ENCODE data around the gene TJAP1.
"Not testable (repeated sequence)": the region's sequence is repeated elsewhere in the genome, so short reads cannot be mapped to it uniquely, and the experiment has no call there.

The TJAP1 gene

GRCh38 chr6:43459535-43459934, 17.8 kb upstream of the TJAP1 start:
- Mint-ChIP-seq H3K4me1 (ENCODE audit: low read depth) (peaks cover 12% of the 10 kb centered on the region), H3K4me3 (no peak overlapping the region), H3K9me3 (no peaks in the 10 kb centered on the region), H3K27me3 (peaks cover 63% of the 10 kb centered on the region), H3K27ac (no peak overlapping the region), H3K36me3 (ENCODE audit: low read depth) (no peaks in the 10 kb centered on the region)
- intact Hi-C loops (cut with micrococcal nuclease), result no loop called here

GRCh38 chr6:43460032-43460431, 17.3 kb upstream of the TJAP1 start:
- Mint-ChIP-seq H3K27ac (no peak overlapping the region), H3K4me1 (ENCODE audit: low read depth) (peaks cover 8% of the 10 kb centered on the region), H3K9me3 (no peaks in the 10 kb centered on the region), H3K27me3 (peaks cover 58% of the 10 kb centered on the region), H3K4me3 (no peak overlapping the region), H3K36me3 (ENCODE audit: low read depth) (no peaks in the 10 kb centered on the region)
- intact Hi-C loops (cut with micrococcal nuclease), result no loop called here

DNA sequence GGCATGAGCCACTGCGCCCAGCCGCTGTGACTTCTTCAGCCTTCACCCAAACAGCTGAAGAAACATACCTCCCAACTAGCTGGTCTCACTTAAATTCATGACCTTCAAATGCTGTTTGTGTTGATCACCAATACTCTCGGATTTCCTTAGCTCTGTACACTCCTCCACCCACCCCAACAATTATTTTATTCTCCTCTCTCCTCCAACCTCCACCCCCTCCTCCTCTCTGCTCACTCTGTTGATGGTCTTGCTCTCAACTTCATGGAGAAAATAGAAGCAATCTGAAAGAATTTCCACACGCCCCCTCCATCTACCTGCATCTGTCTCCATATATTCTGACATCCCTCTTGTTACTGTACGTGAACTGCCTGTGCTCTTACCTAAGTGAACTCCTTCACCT, 15.4 kb upstream of the TJAP1 start:
- no peaks in the 10 kb centered on the region for H3K4me1 Mint-ChIP-seq (ENCODE audit: low read depth)
- H3K27me3 Mint-ChIP-seq, result peaks cover 44% of the 10 kb centered on the region
- H3K4me3 Mint-ChIP-seq, result no peak overlapping the region
- no peaks in the 10 kb centered on the region for H3K9me3 Mint-ChIP-seq
- intact Hi-C loops (cut with micrococcal nuclease), result no loop called here
- H3K27ac Mint-ChIP-seq, result no peak overlapping the region
- H3K36me3 Mint-ChIP-seq (ENCODE audit: low read depth), result no peaks in the 10 kb centered on the region

DNA sequence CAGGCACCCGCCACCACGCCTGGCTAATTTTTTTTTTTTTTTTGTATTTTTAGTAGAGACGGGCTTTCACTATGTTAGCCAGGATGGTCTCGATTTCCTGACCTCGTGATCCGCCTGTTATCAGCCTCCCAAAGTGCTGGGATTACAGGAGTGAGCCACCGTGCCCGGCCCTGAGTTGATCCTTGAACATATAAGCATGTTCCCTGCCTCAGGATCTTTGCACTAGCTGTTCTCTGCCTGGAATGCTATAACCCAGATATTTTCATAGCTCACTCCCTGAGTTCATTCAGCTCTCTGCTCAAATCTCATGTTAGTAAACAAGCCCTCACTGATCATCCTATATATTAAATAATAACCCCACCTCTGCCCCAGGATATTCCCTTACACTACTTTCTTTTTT, 13.0 kb upstream of the TJAP1 start:
- Mint-ChIP-seq H3K27ac (no peak overlapping the region), H3K4me1 (ENCODE audit: low read depth) (no peaks in the 10 kb centered on the region), H3K4me3 (no peak overlapping the region), H3K36me3 (ENCODE audit: low read depth) (no peaks in the 10 kb centered on the region), H3K9me3 (no peaks in the 10 kb centered on the region), H3K27me3 (peaks cover 42% of the 10 kb centered on the region)
- intact Hi-C loops (cut with micrococcal nuclease), result no loop called here

DNA sequence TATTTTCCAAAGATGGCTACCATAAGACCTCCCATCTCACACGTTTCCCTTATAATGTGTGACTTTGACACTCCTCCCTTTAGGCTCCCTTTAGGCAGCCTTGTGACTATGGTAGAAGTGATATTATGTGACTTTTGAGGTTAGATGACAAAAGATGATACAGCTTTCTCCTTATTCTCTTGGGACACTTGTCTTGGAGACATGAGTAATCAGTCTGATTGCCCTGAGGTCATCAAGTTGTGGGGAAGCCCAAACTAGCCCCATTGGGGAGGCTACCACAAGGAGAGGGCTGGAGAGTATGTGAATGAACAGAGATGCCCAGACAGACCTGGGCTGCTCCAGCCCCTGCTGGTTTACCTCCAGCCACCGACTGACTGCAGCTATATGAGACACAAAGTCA, 11.4 kb upstream of the TJAP1 start:
- H3K27me3 Mint-ChIP-seq, result peaks cover 43% of the 10 kb centered on the region
- no peak overlapping the region for H3K4me3 Mint-ChIP-seq
- H3K9me3 Mint-ChIP-seq, result no peaks in the 10 kb centered on the region
- H3K27ac Mint-ChIP-seq, result no peak overlapping the region
- intact Hi-C loops (cut with micrococcal nuclease), result no loop called here
- no peaks in the 10 kb centered on the region for H3K36me3 Mint-ChIP-seq (ENCODE audit: low read depth)
- no peaks in the 10 kb centered on the region for H3K4me1 Mint-ChIP-seq (ENCODE audit: low read depth)

DNA sequence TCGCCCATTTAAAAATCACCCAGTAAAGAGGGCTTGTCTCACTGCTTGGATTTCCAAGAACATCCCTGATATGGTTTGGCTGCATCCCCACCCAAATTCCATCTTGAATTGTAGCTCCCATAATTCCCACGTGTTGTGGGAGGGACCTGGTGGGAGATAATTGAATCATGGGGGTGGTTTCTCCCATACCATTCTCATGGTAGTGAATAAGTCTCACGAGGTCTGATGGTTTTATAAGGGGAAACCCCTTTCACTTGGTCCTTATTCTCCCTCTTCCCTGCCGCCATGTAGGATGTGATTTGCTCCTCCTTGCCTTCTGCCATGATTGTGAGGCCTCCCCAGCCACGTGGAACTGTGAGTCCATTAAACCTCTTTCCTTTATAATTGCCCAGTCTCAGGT, 10.1 kb upstream of the TJAP1 start:
- H3K27ac Mint-ChIP-seq; H3K9me3 Mint-ChIP-seq; intact Hi-C loops (cut with micrococcal nuclease); H3K36me3 Mint-ChIP-seq (ENCODE audit: low read depth); H3K4me1 Mint-ChIP-seq (ENCODE audit: low read depth); H3K4me3 Mint-ChIP-seq: not testable (repeated sequence)
- peaks cover 38% of the 10 kb centered on the region for H3K27me3 Mint-ChIP-seq

DNA sequence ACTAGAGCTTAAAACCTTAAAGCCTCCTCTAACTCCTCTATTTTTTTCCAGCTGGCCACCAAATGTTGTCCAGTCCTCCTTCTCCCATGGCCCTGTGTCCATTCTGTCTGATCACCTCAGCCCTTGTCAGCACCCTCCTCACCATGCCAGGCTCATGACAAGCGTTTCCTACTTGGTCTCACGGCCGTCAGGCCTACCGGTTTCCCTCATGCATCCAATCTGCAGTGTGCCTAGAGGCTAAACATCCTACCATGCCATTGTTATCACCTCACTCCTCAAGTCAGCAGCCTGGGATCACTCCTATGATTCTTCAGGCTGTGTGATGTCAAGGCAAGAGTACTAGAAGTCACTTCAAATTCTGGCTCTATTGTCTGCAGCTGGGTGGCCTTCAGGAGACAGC, 9.6 kb upstream of the TJAP1 start:
- intact Hi-C loops (cut with micrococcal nuclease), result no loop called here
- Mint-ChIP-seq H3K9me3 (no peaks in the 10 kb centered on the region), H3K36me3 (ENCODE audit: low read depth) (no peaks in the 10 kb centered on the region), H3K4me3 (no peak overlapping the region), H3K27me3 (peaks cover 33% of the 10 kb centered on the region), H3K4me1 (ENCODE audit: low read depth) (no peaks in the 10 kb centered on the region), H3K27ac (no peak overlapping the region)

GRCh38 chr6:43468240-43468639, 9.1 kb upstream of the TJAP1 start:
- Mint-ChIP-seq H3K27me3 (peaks cover 29% of the 10 kb centered on the region), H3K9me3 (no peaks in the 10 kb centered on the region), H3K4me1 (ENCODE audit: low read depth) (no peaks in the 10 kb centered on the region), H3K4me3 (no peak overlapping the region), H3K27ac (no peak overlapping the region), H3K36me3 (ENCODE audit: low read depth) (no peaks in the 10 kb centered on the region)
- intact Hi-C loops (cut with micrococcal nuclease), result no loop called here

- H3K4me3 Mint-ChIP-seq, result no peak overlapping the region
- H3K27me3 Mint-ChIP-seq, result peaks cover 24% of the 10 kb centered on the region
- no peaks in the 10 kb centered on the region for H3K9me3 Mint-ChIP-seq
- no peak overlapping the region for H3K27ac Mint-ChIP-seq
- no peaks in the 10 kb centered on the region for H3K4me1 Mint-ChIP-seq (ENCODE audit: low read depth)
- intact Hi-C loops (cut with micrococcal nuclease), result no loop called here
- H3K36me3 Mint-ChIP-seq (ENCODE audit: low read depth), result no peaks in the 10 kb centered on the region
These were observed 8.4 kb upstream of the TJAP1 start for GRCh38 chr6:43468748-43469681.

- Mint-ChIP-seq H3K36me3 (ENCODE audit: low read depth) (no peaks in the 10 kb centered on the region), H3K27ac (no peak overlapping the region)
- intact Hi-C loops (cut with micrococcal nuclease), result no loop called here
These were observed 7.4 kb upstream of the TJAP1 start for GRCh38 chr6:43469947-43470346.

DNA sequence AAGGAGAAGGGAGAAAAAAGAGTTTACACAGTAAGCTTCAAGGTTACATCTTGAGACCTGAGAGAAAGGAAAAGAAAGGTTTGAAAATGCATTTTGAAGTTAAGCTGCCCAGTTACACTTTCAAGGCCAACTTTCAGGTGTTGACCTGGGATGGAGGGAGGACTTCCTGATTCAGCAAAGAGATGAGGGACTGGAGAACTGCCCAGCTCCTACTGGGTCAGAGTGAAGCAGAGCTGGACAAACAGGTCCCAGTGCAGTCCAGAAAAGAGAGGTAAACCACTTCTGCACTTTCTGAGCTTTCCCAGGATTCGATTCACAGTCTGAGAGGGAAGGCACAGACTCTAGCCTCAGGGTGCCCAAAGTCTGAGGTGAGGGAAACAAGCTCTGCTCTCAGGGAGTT, 6.0 kb upstream of the TJAP1 start:
- H3K9me3 Mint-ChIP-seq, result no peaks in the 10 kb centered on the region
- no peak overlapping the region for H3K4me3 Mint-ChIP-seq
- H3K27me3 Mint-ChIP-seq, result peaks cover 20% of the 10 kb centered on the region
- intact Hi-C loops (cut with micrococcal nuclease), result no loop called here
- no peak overlapping the region for H3K27ac Mint-ChIP-seq
- no peaks in the 10 kb centered on the region for H3K4me1 Mint-ChIP-seq (ENCODE audit: low read depth)
- no peaks in the 10 kb centered on the region for H3K36me3 Mint-ChIP-seq (ENCODE audit: low read depth)

More at GRCh38 chr6:43469947-43470346, 7.4 kb upstream of the TJAP1 start:
- no peaks in the 10 kb centered on the region for H3K9me3 Mint-ChIP-seq
- H3K4me3 Mint-ChIP-seq, result no peak overlapping the region
- peaks cover 20% of the 10 kb centered on the region for H3K27me3 Mint-ChIP-seq
- no peaks in the 10 kb centered on the region for H3K4me1 Mint-ChIP-seq (ENCODE audit: low read depth)

DNA sequence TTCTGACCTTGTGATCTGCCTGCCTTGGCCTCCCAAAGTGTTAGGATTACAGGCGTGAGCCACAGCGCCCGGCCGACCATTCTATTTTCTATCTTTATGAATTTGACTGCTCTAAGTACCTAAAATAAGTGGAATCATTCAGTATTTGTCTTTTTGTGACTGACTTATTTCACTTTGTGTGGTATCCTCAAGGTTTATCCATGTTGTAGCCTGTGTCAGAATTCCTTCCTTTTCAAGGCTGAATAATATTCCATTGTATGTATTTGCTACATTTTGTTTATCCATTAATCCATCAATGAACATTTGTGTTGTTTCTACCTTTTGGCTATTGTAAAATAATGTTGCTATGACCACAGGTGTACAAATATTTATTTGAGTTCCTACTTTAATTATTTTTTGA, 4.9 kb upstream of the TJAP1 start:
- intact Hi-C loops (cut with micrococcal nuclease), result no loop called here
- peaks cover 17% of the 10 kb centered on the region for H3K27me3 Mint-ChIP-seq
- H3K27ac Mint-ChIP-seq, result no peak overlapping the region
- peaks cover 4% of the 10 kb centered on the region for H3K36me3 Mint-ChIP-seq (ENCODE audit: low read depth)
- no peaks in the 10 kb centered on the region for H3K9me3 Mint-ChIP-seq
- no peak overlapping the region for H3K4me3 Mint-ChIP-seq
- peaks cover 9% of the 10 kb centered on the region for H3K4me1 Mint-ChIP-seq (ENCODE audit: low read depth)

DNA sequence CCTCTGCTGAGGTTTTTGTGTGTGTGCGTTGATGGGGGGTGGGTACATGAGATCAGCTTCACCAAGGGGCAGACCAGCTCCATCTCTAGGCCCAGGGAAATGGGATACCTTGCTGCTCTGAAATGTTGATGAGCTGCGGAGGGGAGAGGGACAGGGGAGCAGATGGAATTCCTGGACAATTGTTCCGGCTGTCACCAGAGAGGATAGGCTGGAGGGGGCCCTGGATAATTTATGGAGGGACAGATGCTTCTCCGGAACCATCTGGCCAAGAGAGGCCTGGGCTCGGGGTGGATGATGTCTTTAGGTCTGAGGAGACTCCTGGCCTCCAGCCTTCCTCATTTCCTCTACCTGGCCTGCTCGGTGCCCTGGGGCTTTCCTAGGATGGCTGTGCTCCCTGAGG, 1.9 kb upstream of the TJAP1 start:
- Mint-ChIP-seq H3K27me3 (peaks cover 7% of the 10 kb centered on the region), H3K27ac (no peak overlapping the region), H3K4me3 (no peak overlapping the region), H3K4me1 (ENCODE audit: low read depth) (peaks cover 30% of the 10 kb centered on the region), H3K9me3 (no peaks in the 10 kb centered on the region), H3K36me3 (ENCODE audit: low read depth) (peaks cover 8% of the 10 kb centered on the region)
- intact Hi-C loops (cut with micrococcal nuclease), result no loop called here

DNA sequence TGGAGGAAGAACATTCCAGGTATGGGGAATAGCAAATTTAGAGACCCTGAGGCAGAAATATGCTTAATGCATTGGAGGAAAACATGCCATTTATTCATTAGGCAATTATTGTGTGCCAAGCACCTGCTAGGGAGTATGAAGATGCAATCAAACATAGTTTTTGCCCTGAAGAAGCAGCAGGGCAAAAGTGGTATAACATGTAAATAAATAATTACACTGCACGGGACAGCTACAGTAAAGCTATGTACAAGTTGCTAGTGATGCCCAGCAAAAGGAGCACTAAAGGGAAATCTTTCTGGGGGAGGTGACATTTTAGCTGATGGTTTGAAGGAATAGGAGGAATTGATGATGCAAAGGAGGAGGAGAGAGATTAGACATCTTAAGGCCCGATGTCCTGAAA, 624 bp upstream of the TJAP1 start:
- H3K27ac Mint-ChIP-seq, result peak overlapping the region; percentile 100
- H3K4me3 Mint-ChIP-seq, result no peak overlapping the region
- intact Hi-C loops (cut with micrococcal nuclease), result no loop called here
- no peaks in the 10 kb centered on the region for H3K27me3 Mint-ChIP-seq
- peaks cover 35% of the 10 kb centered on the region for H3K4me1 Mint-ChIP-seq (ENCODE audit: low read depth)
- H3K36me3 Mint-ChIP-seq (ENCODE audit: low read depth), result peaks cover 10% of the 10 kb centered on the region
- H3K9me3 Mint-ChIP-seq, result no peaks in the 10 kb centered on the region

GRCh38 chr6:43478008-43478372, 620 bp downstream of the TJAP1 start:
- Mint-ChIP-seq H3K36me3 (ENCODE audit: low read depth) (peaks cover 20% of the 10 kb centered on the region), H3K9me3 (no peaks in the 10 kb centered on the region), H3K27ac (peak overlapping the region; percentile 100), H3K27me3 (no peaks in the 10 kb centered on the region), H3K4me1 (ENCODE audit: low read depth) (peaks cover 42% of the 10 kb centered on the region), H3K4me3 (peak overlapping the region; percentile 99)
- intact Hi-C loops (cut with micrococcal nuclease), result no loop called here
